Smooth muscle cell (in vitro differentiated cells): ENCODE results near the gene AHDC1. TPM values are rescaled to one million over a fixed set of nuclear protein-coding genes. Genes with fewer than 3 reads are reported as not detected.

Source experiments
- DNase-seq: peaks from one replicate; lab custom pipeline; 2025; ENCODE audit not compliant: unreplicated experiment; lab: John Stamatoyannopoulos, UW
- H2AFZ ChIP-seq: fragments of 200-600 bp; sonication (generic); 2 replicates; pipeline ENCODE4 v1.6.0; 2016; ENCODE audit warnings: antibody characterized with exemption, low read depth, mild to moderate bottlenecking
- H3F3A ChIP-seq: fragments of 200-600 bp; sonication (generic); 2 replicates; pipeline ENCODE4 v1.6.0; 2017; ENCODE audit warnings: antibody characterized with exemption, low read depth
- H3K27ac ChIP-seq: fragments of 200-600 bp; sonication (generic); 2 replicates; pipeline ENCODE4 v1.5.1; 2016; ENCODE audit warnings: low read depth, mild to moderate bottlenecking
- H3K27me3 ChIP-seq: fragments of 200-600 bp; sonication (generic); 2 replicates; pipeline ENCODE4 v1.6.1; 2016; ENCODE audit warnings: low read depth, mild to moderate bottlenecking
- H3K36me3 ChIP-seq: fragments of 200-600 bp; sonication (generic); 2 replicates; pipeline ENCODE4 v1.5.1; 2016; ENCODE audit warnings: low read depth
- H3K4me1 ChIP-seq: fragments of 200-600 bp; sonication (generic); 2 replicates; pipeline ENCODE4 v1.5.1; 2016; ENCODE audit warnings: low read depth
- H3K4me2 ChIP-seq: fragments of 200-600 bp; sonication (generic); 2 replicates; pipeline ENCODE4 v1.6.0; 2016; ENCODE audit warnings: mild to moderate bottlenecking
- H3K4me3 ChIP-seq: fragments of 200-600 bp; sonication (generic); 2 replicates; pipeline ENCODE4 v1.5.1; 2016; ENCODE audit warnings: mild to moderate bottlenecking
- H3K79me2 ChIP-seq: fragments of 200-600 bp; sonication (generic); 2 replicates; pipeline ENCODE4 v1.6.0; 2016; ENCODE audit warnings: low read depth, mild to moderate bottlenecking
- H3K9ac ChIP-seq: fragments of 200-600 bp; sonication (generic); 2 replicates; pipeline ENCODE4 v1.6.0; 2016; ENCODE audit warnings: low read depth
- H3K9me3 ChIP-seq: fragments of 200-600 bp; sonication (generic); replicated peaks from 2 replicates; pipeline ENCODE4 v1.5.1; 2016; ENCODE audit warnings: low read depth
- H4K20me1 ChIP-seq: fragments of 200-600 bp; sonication (generic); 2 replicates; pipeline ENCODE4 v1.6.0; 2016; ENCODE audit warnings: low read depth
- CTCF ChIP-seq: fragments of 200-600 bp; sonication (generic); IDR thresholded peaks from 2 replicates; pipeline ENCODE4 v1.5.1; 2017; ENCODE audit warnings: borderline replicate concordance, mild to moderate bottlenecking, antibody characterized with exemption; ENCODE audit not compliant: insufficient read depth, poor library complexity, severe bottlenecking
- WGBS: methylation state at CpG from one replicate; pipeline ENCODE4 v1.1.7; 2016; ENCODE audit warnings: low lambda C conversion rate; 5-methylcytosine and 5-hydroxymethylcytosine counted together
- polyA plus RNA-seq: library from polyadenylated mRNA; unstranded; fragments of >200 nt; fragmentation: Nextera tagmentation; extraction: Ambion mirVana; gene quantifications from 2 replicates; pipeline ENCODE4 v1.2.1, GENCODE V29; 2016
- total RNA-seq: library from RNA; depleted of rRNA; stranded (reverse); fragments of >200 nt; gene quantifications from 2 replicates; pipeline ENCODE4 v1.2.3, GENCODE V29; 2014

The AHDC1 gene
- total and polyA plus RNA-seq, 2 experiments from 2014 or later, result 12.2 TPM

GRCh38 chr1:27530192-27530591 is 73.8 kb downstream of the AHDC1 start:
- Histone ChIP-seq H3F3A (peaks cover 31% of the 10 kb centered on the region), H3K9ac (no peak overlapping the region), H3K79me2 (peaks cover 8% of the 10 kb centered on the region), H2AFZ (no peak overlapping the region), H3K27ac (peak overlapping the region; percentile 80), H3K4me2 (no peak overlapping the region), H3K4me3 (no peak overlapping the region), H3K9me3 (no peaks in the 10 kb centered on the region), H3K36me3 (no peaks in the 10 kb centered on the region), H3K27me3 (no peaks in the 10 kb centered on the region), H3K4me1 (peaks cover 42% of the 10 kb centered on the region), H4K20me1 (peaks cover 24% of the 10 kb centered on the region)
- 91% methylated on average over 10 of the region's 10 CpGs for WGBS
- DNase-seq, result no peak
- TF ChIP-seq CTCF, result no peak

- DNase-seq, result no peak
- peak overlapping the region; percentile 80 for H3K27ac ChIP-seq
- H3F3A ChIP-seq, result peaks cover 37% of the 10 kb centered on the region
- WGBS, result 90% methylated on average over 5 of the region's 5 CpGs
- peaks cover 19% of the 10 kb centered on the region for H4K20me1 ChIP-seq
- peaks cover 46% of the 10 kb centered on the region for H3K4me1 ChIP-seq
- peak overlapping the region; percentile 90 for H3K4me2 ChIP-seq
- H3K36me3 ChIP-seq, result no peaks in the 10 kb centered on the region
- H3K79me2 ChIP-seq, result peaks cover 3% of the 10 kb centered on the region
- TF ChIP-seq CTCF, result no peak
- no peak overlapping the region for H3K9ac ChIP-seq
- H3K9me3 ChIP-seq, result no peaks in the 10 kb centered on the region
- no peak overlapping the region for H3K4me3 ChIP-seq
- no peak overlapping the region for H2AFZ ChIP-seq
- H3K27me3 ChIP-seq, result no peaks in the 10 kb centered on the region
These were observed 74.3 kb downstream of the AHDC1 start for GRCh38 chr1:27529704-27530018.

GRCh38 chr1:27528818-27529703 is 74.9 kb downstream of the AHDC1 start:
- Histone ChIP-seq H3K4me3 (peak overlapping the region; percentile 46), H3K79me2 (no peaks in the 10 kb centered on the region), H3K27me3 (no peaks in the 10 kb centered on the region), H2AFZ (no peak overlapping the region), H3K9me3 (no peaks in the 10 kb centered on the region), H3K36me3 (no peaks in the 10 kb centered on the region), H3K27ac (peak overlapping the region; percentile 80), H3K4me1 (peaks cover 46% of the 10 kb centered on the region), H4K20me1 (peaks cover 14% of the 10 kb centered on the region), H3F3A (peaks cover 39% of the 10 kb centered on the region), H3K9ac (peak overlapping the region; percentile 72), H3K4me2 (peak overlapping the region; percentile 90)
- DNase-seq, result no peak
- no peak for TF ChIP-seq CTCF
- WGBS, result 41% methylated on average over 13 of the region's 17 CpGs
